ENCODE measurements around the gene TMEM272.

The TMEM272 gene

DNA sequence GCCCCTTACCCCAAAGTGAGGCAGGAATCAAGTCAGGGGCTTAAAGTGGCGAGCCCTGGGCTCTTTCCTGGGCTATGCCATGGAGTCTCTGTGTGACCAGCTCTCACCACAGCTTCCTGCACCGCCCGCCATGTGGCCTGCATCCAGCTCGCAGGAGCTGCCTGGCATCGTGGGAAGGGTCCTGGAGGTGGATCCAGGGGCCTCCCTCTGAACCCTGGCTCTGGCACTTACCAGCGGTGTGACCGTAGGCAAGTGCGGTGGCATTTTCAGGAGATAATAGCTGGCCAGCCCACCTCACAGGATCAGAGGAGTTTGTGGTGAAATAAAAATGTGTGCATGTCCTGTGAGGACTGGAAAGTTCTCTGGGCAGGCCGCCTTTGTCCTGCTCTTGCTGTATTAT lies 67.1 kb downstream of the TMEM272 start:
- DNase-seq = no peak

DNA sequence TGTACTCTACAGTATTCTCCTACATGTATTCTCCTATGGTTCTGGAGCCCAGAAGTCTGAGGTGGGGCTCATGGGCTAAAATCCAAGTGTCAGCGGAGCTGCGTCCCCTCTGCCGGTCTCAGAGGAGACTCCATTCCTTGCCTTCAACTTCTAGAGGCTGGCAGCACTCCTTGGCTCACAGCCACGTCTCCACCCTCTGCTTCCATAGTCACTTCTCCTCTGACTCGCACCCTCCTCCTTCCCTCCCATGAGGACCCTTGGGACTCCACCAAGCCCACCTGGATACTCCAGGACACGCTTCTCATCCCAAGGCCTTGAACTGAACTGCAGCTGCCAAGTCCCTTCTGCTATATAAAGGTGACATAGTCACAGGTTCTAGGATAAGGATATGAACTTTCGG lies 68.8 kb downstream of the TMEM272 start:
- DNase-seq = no peak

- DNase-seq = no peak
Observed at GRCh38 chr13:51773515-51773914, 71.5 kb downstream of the TMEM272 start.

DNA sequence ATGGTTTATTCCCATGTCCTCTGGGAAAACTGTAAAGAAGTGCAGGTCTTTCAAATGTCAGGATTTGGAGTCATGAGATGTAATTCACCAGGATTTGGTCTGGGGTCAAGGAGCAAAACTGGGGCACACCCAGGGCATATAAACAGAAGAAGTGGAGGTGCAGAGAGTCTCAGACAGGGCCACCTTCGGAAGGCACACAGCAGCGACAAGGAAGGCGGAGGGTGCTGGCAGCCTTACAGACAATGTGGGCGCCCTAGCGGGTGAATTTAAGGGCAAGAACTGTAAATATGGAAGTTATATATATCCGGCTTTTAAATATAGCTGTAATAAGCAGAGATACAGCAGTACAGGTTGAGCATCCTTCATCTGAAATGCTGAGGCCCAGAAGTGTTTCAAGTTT lies 72.2 kb downstream of the TMEM272 start:
- DNase-seq = no peak

- DNase-seq = no peak
Observed at GRCh38 chr13:51772105-51772455, 72.9 kb downstream of the TMEM272 start.

DNA sequence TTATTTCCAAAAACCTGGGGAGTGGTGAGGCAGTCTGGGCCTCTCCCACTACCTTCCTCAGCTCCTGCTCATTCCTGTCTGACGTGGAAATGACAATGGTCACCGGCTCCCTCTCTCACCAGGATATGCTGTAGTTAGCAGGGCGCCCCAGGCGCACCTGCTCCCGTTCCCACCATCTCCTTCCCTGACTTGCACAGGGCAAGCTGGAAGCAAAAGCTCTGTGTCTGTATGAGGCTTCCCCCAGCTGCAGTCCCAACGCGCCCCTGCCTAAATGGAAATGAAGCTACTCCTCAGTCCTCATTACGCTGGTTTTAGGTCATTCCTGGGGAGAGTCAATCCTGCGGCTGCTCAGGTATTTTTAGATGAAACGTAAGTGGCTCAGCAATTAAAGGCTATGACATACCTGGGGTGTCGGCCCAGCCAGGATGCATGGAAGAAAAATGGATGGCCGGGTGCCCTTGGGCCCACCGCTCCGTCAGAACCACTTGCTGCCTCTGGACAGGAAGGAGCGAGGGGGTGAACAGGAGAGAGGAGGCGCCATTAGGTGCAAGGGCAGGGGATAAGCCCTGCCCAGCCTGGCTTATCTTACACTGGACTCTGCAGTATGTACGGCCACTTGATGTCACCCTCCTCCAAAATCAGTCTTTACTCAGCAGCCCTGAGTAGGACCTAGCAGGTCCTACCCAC lies 73.4 kb downstream of the TMEM272 start:
- no peak for DNase-seq

DNA sequence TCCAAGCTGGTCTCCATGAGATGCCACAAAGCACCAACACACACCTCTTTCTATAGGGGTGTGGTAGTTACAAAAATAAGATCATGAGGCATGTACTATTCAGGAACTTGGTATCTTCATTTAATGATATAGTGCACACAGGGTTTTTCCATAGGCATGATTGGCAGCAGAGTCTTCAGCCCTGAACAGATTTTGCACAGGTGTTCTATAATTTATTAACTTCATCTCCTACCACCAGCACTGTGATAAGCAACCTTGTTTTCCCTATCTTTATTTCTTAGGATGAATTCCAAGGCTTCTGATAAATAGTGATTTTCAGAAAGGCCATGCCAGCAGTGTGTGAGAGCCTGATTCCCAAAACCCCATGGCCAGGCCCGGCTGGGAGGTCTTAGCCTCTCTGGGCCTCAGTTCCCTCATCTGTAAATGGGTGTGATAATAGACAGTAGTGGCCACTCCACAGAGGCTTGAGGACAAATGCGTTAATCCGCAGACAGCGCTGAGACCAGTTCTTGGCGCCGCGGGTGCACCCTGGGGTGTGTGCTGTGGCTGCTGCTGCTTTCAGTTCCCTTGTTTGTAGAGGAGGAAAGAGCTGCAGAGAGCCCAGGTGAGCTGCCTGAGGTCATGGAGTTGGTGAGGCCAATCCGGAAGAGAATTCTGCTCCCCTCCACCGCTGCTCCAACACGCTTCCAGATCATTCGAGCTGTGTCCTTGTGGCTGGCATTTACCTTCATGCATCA lies 74.1 kb downstream of the TMEM272 start:
- no peak for DNase-seq

DNA sequence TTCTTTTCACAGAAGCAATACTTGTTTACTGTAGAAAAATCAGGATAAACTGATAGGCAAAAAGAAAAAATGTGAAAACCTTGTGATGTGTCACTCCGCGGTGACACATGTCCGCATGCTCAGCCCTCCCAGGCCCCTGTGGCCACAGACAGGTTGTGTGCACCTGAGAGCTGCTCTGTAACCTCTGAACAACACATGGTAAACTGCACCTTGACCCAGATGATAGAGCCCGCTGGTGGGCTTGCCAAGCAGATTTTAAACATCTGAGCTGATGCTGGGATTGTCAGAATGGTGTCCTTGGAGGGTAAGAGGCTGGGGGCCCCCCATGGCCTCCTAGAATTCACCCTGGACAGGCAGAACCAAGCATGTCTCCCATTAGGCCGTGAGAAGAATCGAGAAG lies 74.8 kb downstream of the TMEM272 start:
- DNase-seq = no peak

DNA sequence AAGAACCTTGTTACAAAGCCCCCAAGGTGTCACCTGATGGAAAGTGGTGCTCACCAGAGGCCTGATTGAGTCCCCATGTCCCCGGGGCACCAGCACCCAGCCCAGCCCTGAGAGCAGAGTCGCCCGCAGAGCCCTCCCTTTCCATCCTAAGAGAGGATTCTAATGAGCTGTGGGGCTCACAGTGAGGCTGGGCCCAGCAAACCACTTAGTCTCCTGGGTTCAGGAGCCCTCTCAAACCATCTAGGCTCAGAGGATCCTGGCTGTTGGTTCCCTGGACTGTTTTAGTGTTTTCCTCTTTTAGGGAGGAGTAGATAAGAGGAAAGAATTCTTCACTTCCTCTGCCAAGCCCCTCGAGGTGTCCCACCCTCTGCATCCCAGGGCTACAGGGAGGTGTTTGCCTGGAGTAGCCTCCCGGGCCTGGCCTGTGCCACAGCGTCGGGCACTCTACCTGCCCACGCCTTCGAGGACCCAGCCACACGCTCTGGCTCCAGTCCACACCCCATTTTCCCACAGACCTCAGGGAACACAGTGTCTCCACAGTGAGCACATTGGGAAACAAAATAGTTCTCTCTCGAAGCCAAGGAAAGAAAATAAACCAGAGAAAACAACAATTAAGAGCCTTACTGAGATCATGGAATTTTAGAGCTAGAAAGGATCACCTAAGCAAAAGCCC lies 75.4 kb downstream of the TMEM272 start:
- no peak for DNase-seq

DNA sequence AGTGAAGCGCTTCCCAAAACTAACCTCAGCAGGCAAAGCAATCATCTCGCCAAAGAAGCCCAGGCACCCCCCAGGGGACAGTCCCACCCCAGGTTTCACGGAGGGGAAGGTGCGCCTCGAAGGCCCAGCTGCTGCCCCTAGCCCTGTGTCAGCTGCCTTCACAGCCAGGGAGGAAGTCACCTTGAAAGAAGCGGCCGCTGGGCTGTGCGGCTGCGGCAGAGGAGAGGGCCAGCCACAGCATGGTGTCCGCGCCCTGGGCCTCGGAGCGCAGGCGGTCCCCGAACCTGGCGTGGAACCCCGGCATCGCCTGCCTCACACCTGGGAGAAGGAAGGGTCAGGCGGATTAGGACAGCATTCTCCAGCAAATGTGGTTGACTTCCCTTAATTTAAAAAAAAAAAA lies 76.0 kb downstream of the TMEM272 start:
- DNase-seq = no peak

DNA sequence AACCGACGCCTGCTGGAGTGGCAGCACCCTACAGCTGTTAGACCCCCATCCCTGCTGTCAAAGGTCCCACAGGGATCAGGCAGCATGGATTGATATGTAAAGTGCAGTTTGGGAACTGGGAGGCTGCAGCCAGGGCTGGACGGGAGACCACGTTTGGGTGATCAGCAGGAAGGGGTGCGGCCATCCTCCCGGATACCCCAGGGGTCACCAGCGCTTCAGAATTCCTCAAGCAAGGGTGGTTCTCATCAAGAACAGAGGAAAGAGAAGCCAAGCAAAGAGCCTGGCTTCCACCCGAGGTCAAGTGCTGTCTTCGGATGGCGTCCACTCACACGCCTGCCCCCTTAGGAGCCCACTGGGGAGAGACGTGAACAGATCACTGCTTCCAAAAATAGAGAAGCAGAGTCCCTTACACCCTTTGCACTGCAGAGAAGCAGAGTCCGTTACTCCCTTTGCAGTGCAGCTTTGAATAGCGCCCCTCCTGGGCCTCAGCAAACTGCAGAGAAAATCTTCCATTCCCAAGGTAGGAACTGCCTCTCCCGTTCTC lies 76.5 kb downstream of the TMEM272 start:
- no peak for DNase-seq

DNA sequence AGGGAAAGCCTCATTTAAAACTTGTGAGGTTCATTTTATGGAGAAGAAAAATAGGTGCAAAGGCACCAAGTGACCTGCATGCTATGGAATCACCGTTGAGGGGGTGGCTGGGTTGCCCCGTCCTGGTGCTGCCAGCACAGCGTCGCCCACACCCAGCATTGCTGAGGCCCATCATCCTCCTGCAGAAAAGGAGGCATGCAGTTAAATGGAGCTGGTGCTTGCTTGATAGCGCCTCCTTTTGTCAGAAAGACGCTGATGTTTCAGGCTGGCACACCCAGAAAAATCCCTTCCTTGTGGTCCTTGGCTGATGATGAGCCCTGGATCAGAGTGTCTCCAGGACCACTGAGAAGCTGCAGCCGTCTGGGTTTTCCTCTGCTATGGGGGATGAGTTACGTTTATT lies 77.9 kb downstream of the TMEM272 start:
- no peak for DNase-seq

- no peak for DNase-seq
Observed at GRCh38 chr13:51765142-51765515, 79.8 kb downstream of the TMEM272 start.

- peak; percentile 27 for DNase-seq
Observed at GRCh38 chr13:51764184-51765141, 80.5 kb downstream of the TMEM272 start.

DNA sequence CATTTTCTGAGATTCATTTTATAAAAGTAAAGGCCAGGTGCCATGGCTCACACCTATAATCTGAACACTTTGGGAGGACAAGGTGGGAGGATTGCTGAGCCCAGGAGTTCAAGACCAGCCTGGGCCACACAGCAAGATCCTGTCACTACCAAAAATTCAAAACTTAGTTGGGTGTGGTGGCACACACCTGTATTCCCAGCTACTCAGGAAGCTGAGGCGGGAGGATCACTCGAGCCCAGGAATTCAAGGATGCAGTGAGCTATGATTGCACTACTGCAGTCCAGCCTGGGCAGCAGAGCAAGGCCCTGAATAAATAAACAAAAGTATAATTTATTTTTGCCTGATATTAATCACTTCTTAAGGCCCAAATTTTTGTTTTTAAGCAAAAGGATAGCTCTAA lies 81.5 kb downstream of the TMEM272 start:
- no peak for DNase-seq

All from activated gamma-delta T cell treated with Interleukin-2 at 50 U/mL for 16 hours (primary cell).